GM12801 (cell line): ENCODE measurements around the gene PDCD1.

Experiments
- TF ChIP-seq, protein P1 (sequence below): IDR thresholded peaks from one replicate; pipeline ENCODE4 v1.5.1; 2011; ENCODE audit warnings: control low read depth; ENCODE audit not compliant: insufficient read length; ENCODE audit errors: extremely low read depth

PDCD1 gene

DNA sequence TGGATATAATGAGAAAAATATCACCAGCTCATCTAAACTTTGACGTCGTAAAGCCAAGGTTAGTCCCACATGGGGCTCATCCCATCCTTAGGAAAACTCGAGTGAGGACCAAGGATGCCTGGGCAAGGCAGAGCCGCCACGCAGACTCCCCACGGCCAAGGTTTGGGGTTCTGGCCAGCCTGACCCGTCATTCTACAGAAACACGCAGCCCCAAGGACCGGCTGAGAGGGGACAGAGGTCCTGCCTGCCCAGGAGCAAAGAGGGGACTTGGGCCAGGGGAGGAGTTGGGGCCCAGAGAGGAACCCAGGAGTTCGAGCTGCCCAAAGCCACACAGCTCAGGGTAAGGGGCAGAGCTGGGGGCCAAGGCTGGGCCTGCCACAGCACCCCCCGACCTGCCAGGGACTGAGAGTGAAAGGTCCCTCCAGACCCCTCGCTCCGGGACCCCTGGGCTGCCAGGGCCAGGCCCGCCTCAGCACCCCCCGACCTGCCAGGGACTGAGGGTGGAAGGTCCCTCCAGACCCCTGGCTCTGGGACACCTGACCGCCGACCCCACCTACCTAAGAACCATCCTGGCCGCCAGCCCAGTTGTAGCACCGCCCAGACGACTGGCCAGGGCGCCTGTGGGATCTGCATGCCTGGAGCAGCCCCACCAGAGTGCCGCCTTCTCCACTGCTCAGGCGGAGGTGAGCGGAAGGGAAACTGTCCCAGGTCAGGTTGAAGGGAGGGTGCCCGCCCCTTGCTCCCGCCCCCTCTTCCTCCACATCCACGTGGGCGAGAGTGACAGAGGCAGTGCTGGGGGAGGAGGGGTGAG lies at the start of gene PDCD1:
Gene PDCD1 (minus strand): TSS at position 689 of the 811 bp plus-strand sequence. CDS start 56 bp downstream, at position 633.
- TF ChIP-seq, protein P1, sequence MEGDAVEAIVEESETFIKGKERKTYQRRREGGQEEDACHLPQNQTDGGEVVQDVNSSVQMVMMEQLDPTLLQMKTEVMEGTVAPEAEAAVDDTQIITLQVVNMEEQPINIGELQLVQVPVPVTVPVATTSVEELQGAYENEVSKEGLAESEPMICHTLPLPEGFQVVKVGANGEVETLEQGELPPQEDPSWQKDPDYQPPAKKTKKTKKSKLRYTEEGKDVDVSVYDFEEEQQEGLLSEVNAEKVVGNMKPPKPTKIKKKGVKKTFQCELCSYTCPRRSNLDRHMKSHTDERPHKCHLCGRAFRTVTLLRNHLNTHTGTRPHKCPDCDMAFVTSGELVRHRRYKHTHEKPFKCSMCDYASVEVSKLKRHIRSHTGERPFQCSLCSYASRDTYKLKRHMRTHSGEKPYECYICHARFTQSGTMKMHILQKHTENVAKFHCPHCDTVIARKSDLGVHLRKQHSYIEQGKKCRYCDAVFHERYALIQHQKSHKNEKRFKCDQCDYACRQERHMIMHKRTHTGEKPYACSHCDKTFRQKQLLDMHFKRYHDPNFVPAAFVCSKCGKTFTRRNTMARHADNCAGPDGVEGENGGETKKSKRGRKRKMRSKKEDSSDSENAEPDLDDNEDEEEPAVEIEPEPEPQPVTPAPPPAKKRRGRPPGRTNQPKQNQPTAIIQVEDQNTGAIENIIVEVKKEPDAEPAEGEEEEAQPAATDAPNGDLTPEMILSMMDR = no peak

DNA sequence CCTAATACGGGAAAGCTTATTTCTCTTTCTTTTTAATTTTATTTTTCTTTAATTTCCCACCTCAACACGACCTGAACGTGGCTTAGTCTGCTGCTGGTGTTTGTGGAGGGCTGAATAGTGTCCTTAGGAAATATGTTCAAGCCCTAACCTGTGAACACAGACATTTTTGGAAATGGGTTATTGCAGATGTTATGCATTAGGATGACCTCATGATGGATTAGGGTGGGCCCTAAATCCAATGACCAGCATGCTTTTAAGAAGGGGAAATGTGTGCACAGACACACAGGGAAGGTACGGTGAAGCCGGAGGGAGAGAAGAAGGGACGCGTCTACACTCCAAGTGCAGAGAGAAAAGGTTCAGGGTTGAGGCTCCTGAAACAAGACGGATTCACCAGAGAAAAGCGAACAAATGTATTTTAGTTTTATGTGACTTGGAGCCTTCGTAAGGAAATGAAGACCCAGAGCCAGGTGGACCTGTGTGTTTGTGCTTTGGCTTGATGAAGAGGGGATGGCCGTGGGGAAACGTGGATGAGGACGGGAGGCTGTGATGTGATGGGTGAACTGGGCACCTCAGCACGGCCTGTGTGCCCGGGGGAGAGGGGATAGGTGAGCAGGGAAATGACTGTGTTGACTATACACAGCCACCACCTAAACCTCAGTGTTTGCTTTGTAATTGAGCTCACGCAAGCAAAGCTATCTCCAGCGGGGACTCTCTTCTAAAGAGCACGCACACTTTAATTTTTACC lies 48.3 kb upstream of the PDCD1 start:
- TF ChIP-seq, protein P1 = no peak

DNA sequence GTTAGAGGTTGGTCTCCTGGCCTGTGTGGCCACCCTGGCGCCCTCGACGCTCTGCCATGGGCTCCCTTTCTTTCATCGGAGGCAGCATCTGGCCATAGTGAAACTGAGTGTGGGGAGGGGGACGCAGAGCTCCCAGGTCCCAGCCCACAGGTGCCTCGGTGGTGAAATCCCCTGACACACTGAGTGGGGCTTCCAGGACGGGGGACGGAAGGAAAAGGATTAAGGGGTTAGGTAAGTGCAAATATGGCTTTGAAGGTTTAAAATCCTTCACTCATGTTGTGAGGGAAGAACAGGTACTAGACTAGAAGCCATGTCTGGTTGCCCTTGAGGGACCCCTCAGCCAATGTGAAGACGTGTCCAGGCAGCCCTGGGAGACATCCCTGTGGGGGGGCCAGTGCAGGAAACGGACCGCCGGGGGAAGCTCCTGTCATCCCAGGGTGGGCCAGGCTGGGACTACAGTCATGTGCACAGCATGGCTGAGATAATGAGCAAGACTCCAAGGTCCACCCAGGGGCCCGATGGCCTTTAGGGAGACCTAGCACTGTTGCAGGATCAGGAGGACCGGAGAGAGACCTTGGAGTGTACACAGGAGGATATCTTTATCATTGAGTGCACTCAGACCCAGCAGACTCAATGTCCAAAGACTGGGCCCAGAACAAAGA lies 47.2 kb upstream of the PDCD1 start:
- TF ChIP-seq, protein P1 = no peak

DNA sequence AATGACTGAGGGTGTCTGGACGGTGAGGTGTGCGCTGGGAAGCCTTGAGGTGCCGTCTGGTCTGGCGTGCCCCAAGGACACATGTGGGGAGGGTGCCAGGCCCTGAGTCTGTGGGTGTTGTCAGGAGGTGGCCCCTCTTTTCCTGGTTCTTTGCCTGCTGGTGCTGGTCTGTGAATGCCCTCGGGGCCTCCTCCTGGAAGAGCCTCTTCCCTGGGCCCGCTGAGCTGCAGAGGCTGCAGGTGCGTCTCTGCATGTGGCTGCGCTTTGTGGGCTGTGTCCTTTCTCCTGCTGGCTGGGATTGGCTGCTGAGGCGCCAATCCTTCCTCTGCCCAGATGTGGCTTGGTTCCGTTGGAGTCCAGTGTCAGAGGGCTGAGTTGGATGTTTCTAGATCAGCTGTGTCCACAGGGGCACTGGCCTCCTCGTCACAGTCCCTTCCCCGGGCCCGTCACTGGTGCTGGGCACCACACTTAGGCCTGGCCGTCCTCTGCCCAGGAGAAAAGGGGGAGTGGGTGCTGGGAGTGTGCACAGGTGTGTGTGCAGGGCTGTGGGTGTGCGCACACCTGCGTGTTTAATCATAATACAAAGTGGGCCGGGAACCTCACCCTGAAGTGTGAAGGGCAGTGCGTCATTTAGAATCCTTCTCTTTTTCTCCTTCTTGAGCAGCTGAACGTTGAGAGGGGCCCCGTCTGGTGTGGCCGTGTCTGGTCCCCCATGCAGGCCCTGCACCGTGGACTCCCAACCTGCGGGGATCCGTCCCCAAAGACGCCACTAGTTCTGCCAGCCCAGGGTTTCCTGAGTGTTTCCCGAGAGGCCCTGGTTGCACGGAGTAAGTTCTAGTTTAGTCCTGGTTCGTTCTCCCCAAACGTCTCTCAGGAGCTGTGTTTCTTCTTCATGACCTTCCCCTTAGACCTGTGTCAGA lies 46.4 kb upstream of the PDCD1 start:
- TF ChIP-seq, protein P1 = no peak

DNA sequence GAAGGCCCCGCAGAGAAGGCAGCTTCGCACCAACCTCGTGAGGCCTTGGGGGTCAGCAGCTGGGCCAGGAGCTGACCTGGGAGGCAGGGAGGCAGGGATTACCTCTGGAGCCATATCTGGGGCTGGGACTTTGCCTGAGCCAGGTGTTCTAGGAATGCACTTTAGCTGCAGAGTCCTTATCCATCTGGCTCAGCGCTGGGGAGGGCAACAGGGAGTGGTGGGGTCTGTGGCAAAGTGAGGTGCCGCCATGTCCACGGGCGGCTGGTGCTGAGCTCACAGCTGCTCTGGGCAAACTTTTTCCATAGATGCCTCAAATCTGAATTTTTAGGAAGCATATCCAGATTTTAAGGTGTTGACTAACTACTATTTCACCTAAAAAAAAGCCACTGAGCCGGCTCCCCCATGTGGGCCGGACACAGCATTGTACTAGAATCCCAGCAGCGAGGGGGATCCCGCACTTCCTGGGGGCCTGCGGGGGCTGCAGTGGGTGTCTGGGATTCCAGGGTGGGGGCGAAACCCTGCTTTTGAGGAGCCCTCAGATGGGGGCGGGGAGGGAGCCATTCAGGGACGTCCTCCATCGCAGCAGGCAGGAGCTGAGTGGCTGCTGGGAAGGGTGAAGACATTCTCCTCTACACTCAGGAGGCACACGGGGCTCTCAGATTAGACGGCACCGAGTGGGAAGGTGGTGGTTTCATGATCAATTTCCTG lies 45.5 kb upstream of the PDCD1 start:
- TF ChIP-seq, protein P1 = no peak

DNA sequence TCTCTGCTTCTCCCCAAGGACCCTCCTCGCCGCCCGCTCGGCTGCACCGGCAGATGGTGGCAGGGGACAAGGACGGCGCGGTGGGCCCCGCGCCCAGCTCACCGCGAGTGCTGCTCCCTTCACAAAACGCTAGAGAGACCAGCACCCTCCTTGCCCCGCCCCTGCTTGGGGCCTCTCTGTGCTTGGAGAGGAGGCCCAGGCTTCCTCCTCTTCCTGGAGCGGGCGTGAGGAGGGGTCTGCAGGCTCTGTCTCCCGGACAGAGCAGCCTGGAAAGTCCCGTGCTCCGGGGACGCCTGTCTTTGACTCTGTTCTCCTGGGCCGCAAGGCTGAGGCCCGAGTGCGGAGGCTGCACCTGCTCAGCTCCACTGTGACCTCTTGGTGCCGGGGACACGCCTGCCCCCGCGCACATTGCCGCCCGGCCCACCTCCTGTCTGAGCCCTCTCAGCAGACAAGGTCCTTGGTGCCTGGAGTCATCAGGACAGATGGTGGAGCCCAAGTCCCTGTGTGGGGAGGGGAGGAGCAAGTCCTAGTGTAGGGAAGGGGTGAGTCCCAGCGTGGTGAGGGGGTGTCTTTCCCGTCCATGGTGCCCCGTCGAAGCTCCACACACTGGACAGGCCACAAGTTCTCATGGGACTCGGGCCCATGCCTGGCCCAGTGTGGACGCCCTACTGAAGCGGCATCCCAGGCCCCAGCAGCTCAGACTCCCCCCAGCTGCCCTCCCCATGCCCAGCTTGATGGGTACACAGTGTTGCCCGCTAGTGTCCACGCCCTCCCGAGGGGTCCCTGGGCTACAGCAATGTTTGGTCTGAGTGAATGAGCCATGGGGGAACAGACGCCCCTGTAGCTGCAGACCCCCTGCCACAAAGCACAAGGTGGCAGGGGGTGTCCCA lies 44.7 kb upstream of the PDCD1 start:
- TF ChIP-seq, protein P1 = no peak
